ENCODE data around the gene ABCD1.

DNA sequence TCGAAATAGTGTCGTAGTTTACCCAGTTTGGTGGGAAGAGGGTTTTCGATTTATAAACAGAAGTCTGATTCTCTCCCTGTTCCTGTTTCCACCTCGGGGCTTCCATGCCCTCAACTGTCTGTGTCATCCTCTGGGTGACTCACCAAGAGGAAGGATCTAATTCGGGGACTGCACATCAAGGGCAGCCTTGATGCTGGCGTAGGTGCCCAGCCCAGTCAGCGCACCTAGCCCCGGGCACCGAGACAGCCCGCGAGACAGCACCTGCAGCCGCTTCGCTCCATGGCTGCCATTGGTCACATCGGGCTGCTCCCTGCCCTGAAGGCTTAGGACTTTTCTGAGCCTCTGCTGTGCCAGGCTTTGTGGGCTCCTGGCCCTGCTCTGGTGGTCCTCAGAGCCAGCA is 7.7 kb downstream of the ABCD1 start:
- TF ChIP-seq, protein P1, sequence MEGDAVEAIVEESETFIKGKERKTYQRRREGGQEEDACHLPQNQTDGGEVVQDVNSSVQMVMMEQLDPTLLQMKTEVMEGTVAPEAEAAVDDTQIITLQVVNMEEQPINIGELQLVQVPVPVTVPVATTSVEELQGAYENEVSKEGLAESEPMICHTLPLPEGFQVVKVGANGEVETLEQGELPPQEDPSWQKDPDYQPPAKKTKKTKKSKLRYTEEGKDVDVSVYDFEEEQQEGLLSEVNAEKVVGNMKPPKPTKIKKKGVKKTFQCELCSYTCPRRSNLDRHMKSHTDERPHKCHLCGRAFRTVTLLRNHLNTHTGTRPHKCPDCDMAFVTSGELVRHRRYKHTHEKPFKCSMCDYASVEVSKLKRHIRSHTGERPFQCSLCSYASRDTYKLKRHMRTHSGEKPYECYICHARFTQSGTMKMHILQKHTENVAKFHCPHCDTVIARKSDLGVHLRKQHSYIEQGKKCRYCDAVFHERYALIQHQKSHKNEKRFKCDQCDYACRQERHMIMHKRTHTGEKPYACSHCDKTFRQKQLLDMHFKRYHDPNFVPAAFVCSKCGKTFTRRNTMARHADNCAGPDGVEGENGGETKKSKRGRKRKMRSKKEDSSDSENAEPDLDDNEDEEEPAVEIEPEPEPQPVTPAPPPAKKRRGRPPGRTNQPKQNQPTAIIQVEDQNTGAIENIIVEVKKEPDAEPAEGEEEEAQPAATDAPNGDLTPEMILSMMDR (conservative IDR thresholded peaks at IDR 0.05; ENCODE audit: low read depth, low read length), result no peak
- TF ChIP-seq EZH2phosphoT487 (IDR thresholded peaks at IDR 0.05; ENCODE audit: borderline replicate concordance, low read length) (no peak), EZH2 (IDR thresholded peaks at IDR 0.05; ENCODE audit: low read length, unreplicated experiment) (no peak)
